H7 (cell line): ENCODE data around the gene IL11. TPM values are rescaled to one million over a fixed set of nuclear protein-coding genes. Genes with fewer than 3 reads are reported as not detected.
A peak's percentile ranks its signal among the peaks of the same experiment; 100 is the strongest.
"Not testable (repeated sequence)": the region's sequence is repeated elsewhere in the genome, so short reads cannot be mapped to it uniquely, and the experiment has no call there.

Experiments used
- DNase-seq: peaks from one replicate; pipeline ENCODE4 v3.0.0; 2012
- H3K27me3 ChIP-seq: 2 replicates; pipeline ENCODE4 v1.6.0; 2011; ENCODE audit warnings: mild to moderate bottlenecking, low read length; ENCODE audit not compliant: control insufficient read depth, insufficient read depth
- H3K36me3 ChIP-seq: replicated peaks from 2 replicates; pipeline ENCODE4 v1.5.1; 2011; ENCODE audit warnings: low read length; ENCODE audit not compliant: control insufficient read depth, insufficient read depth
- H3K4me3 ChIP-seq: 2 replicates; pipeline ENCODE4 v1.5.1; 2011; ENCODE audit warnings: low read depth, mild to moderate bottlenecking, control low read depth, low read length, moderate library complexity; ENCODE audit not compliant: insufficient read depth
- total RNA-seq: library from RNA; depleted of rRNA; stranded (reverse); fragments of >200 nt; shearing (Covaris generic); gene quantifications from 2 replicates; pipeline ENCODE4 v1.2.3, GENCODE V29; 2014

IL11 gene
- total RNA-seq, 1 experiment from 2014 or later = 0.59 TPM

DNA sequence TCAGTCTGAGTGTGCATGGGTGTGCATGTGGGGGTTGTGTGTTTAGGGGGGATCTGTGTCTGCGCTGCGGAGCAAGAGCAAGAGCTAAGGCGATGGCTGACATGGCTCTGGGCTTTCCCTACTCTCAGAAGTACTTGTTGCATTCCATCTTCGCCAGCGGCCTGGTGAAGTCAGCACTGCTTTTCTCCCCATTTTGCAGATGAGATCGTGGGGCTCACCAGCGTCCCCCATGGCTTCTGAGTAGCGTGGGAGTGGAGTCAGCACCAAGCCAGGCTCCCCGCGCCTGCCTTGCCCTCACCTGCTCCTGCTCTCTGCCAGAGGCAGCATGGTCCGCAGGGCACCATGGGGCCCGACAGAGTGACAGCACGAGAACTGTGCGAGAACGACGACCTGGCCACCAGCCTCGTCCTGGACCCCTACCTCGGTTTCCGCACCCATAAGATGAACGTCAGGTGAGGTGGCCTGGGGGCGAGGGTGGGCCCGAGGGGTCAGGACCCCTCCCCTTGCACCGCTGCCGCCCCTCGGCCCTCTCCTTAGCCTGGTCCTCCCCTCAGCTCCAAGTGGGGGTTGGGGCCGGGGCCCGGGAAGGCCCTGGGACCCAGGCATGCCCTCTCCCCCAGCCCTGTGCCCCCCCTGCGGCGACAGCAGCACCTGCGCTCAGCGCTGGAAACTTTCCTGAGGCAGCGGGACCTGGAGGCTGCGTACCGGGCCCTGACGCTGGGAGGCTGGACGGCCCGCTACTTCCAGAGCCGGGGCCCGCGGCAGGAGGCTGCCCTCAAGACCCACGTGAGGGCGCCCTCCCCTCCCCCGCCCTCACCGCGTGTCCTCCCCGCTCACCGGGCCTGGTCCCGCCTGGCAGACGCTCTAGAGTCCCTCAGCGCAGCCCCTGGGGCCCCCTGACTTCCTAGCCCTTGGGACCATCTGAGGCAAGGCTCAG, 28.4 kb downstream of the IL11 start:
- Histone ChIP-seq H3K4me3 (peak overlapping the region; percentile 23), H3K27me3 (no peaks in the 10 kb centered on the region)
- DNase-seq = peak; percentile 77

DNA sequence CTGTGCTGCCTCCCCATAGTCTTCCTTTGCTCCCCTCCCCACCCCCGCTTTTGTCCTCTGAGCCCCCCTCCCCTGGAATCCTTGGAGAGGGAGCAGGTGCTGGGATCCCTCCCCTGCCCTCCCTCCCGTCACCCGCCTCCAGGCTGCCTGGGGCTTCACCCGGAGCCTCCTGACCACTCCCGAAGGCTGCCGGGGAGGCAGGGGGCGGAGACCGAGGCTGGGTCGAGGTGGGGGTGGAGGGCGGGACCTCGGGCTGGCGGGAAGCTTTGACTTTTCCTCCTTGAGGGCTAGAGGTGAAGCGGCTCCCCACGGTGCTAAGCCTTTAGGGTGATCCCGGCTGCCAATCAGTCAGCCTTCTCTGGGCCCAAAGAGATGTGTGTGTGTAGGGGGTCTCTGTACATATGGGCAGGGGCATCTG, 29.1 kb downstream of the IL11 start:
- H3K27me3 ChIP-seq = no peaks in the 10 kb centered on the region
- peak overlapping the region; percentile 73; the same call in 1 of the 2 replicates for H3K4me3 ChIP-seq
- DNase-seq = peak; percentile 98
- peaks cover 16% of the 10 kb centered on the region for H3K36me3 ChIP-seq

More for the DNA sequence above, 28.4 kb downstream of the IL11 start:
- peaks cover 16% of the 10 kb centered on the region for H3K36me3 ChIP-seq

DNA sequence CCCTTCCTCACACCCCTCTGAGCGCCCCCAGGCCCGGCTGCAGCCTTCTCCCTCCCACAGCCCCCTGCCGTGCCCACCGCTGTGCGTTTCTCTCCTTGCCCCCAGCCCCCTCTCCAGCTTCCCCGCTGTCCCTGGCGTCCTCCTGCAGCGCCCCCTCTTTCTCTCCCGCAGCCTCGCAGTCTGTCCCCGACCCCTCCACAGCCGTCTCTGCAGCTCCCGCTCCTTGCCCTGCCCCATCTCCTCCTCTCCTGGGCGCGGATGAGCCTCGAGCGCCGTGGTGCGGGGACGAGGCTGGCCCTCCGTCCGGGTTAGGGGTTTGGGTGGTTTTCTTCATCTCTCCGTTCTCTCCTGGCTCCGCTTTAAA, 29.5 kb downstream of the IL11 start:
- H3K27me3 ChIP-seq = no peaks in the 10 kb centered on the region
- H3K4me3 ChIP-seq = peak overlapping the region; percentile 73
- DNase-seq = no peak
- peaks cover 16% of the 10 kb centered on the region for H3K36me3 ChIP-seq

DNA sequence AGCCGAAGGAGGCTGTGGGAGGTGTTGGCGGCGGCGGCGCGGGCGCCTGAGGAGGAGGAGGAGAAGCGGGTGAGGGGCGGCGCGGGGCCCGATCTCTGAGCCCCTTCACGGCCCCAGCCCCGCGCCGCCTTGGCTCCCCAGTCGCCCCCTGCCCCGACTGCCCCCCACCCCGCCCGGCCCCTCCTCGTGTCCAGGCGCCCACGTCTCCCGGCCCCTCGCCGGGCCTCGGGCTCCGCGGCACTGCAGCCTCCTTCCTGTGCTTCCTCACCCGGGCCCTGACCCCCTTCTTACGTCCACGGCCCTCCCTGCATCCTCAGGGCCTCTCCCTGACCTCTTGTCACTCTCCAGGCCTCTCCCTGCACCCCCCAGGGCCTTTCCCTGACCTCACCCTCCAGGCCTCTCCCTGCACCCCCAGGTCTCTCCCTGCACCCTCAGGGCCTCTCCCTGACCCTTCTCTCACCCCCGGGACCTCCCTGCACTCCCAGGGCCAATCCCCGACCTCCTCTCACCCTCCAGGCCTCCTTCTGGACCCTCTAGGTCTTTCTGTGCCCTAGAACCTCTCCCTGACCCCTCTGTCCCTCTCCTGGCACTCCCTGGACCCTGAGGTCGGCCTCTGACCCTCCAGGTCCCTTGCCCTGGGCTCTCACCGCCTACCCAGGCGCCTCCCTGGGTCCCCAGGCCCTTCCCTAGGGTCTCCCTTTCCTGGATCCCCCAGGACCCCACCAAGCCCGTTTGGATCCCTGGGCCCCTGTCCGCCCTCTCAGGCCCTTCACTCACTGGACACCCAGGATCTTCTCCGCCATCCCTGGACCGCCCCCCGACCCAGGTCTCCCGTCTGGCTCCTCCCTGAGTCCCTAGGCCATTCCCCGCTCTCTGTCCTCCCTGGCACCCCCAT, 30.1 kb downstream of the IL11 start:
- Histone ChIP-seq H3K36me3 (peaks cover 16% of the 10 kb centered on the region), H3K27me3 (no peaks in the 10 kb centered on the region), H3K4me3 (peak overlapping the region; percentile 73)
- peak; percentile 83 for DNase-seq

GRCh38 chr19:55339105-55339888, 31.0 kb downstream of the IL11 start, which contains the start of gene KMT5C:
Gene KMT5C (plus strand): TSS chr19:55339876. CDS start chr19:55341937, 2,061 bp downstream.
- peak; percentile 100 for DNase-seq
- no peaks in the 10 kb centered on the region for H3K27me3 ChIP-seq
- peaks cover 16% of the 10 kb centered on the region for H3K36me3 ChIP-seq
- peak within 1 kb of the TSS; percentile 73 for H3K4me3 ChIP-seq

DNA sequence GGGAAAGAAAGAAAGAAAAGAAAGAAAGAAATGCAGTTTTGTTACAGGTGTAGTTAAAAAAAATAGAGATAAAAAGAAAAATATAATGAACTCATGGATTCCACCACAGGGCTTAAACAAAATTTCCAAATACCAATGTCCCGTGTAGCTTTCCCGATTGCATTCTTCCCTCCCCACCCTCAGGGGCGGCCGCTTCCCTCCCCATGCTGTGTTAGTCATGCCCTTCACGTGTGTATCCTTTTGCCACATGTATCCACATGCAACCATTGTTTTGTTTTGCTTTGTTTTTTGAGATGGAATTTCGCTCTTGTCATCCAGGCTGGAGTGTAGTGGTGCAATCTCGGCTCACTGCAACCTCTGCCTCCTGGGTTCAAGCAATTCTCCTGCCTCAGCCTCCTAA, 34.2 kb downstream of the IL11 start:
- no peak for DNase-seq
- Histone ChIP-seq H3K36me3 (no peaks in the 10 kb centered on the region), H3K4me3 (no peak overlapping the region), H3K27me3 (no peaks in the 10 kb centered on the region)

- DNase-seq = peak; percentile 9
- no peak overlapping the region for H3K4me3 ChIP-seq
- no peaks in the 10 kb centered on the region for H3K27me3 ChIP-seq
- no peaks in the 10 kb centered on the region for H3K36me3 ChIP-seq
These were observed 36.4 kb downstream of the IL11 start for GRCh38 chr19:55333870-55334269.

DNA sequence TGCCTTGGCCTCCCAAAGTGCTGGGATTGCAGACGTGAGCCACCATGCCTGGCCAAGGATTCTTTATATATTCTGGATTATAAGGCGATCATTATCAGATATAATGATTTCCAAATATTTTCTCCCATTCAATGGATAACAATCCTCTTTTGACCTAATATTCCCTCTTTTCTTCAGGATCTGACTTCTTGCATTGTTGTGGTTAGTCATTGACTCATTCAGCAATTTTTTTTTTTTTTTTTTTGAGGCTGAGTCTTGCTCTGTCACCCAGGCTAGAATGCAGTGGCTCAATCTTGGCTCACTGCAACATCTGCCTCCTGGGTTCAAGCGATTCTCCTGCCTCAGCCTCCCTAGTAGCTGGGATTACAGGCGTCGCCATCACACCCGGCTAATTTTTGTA, 40.5 kb downstream of the IL11 start:
- not testable (repeated sequence) for H3K36me3 ChIP-seq, DNase-seq, H3K4me3 ChIP-seq, H3K27me3 ChIP-seq

GRCh38 chr19:55328774-55329318, 41.4 kb downstream of the IL11 start:
- DNase-seq, H3K4me3 ChIP-seq, H3K27me3 ChIP-seq, H3K36me3 ChIP-seq: not testable (repeated sequence)

GRCh38 chr19:55325172-55325571, 45.1 kb downstream of the IL11 start, which contains the start of gene TMEM150B:
Gene TMEM150B (minus strand): TSS chr19:55325341. CDS start chr19:55321036, 4,305 bp downstream.
- no peaks in the 10 kb centered on the region for H3K36me3 ChIP-seq
- H3K4me3 ChIP-seq = no peak within 1 kb of the TSS
- no peak for DNase-seq
- no peaks in the 10 kb centered on the region for H3K27me3 ChIP-seq

- no peak for DNase-seq
These were observed 45.6 kb downstream of the IL11 start for GRCh38 chr19:55324662-55325061.

GRCh38 chr19:55322204-55322885, 47.9 kb downstream of the IL11 start:
- no peaks in the 10 kb centered on the region for H3K27me3 ChIP-seq
- H3K36me3 ChIP-seq = no peaks in the 10 kb centered on the region
- DNase-seq = no peak

More at GRCh38 chr19:55324662-55325061, 45.6 kb downstream of the IL11 start:
- Histone ChIP-seq H3K4me3 (no peak overlapping the region), H3K36me3 (no peaks in the 10 kb centered on the region), H3K27me3 (no peaks in the 10 kb centered on the region)

GRCh38 chr19:55321466-55322137, 48.7 kb downstream of the IL11 start:
- Histone ChIP-seq H3K36me3 (no peaks in the 10 kb centered on the region), H3K27me3 (no peaks in the 10 kb centered on the region), H3K4me3 (no peak overlapping the region)
- no peak for DNase-seq

More at GRCh38 chr19:55322204-55322885, 47.9 kb downstream of the IL11 start:
- H3K4me3 ChIP-seq = no peak overlapping the region
